ENCODE data around the gene RHOBTB1. TPM values are rescaled to one million over a fixed set of nuclear protein-coding genes. Genes with fewer than 3 reads are reported as not detected.

RHOBTB1 gene
- total RNA-seq, 1 experiment from 2014 or later = 2.5 TPM

DNA sequence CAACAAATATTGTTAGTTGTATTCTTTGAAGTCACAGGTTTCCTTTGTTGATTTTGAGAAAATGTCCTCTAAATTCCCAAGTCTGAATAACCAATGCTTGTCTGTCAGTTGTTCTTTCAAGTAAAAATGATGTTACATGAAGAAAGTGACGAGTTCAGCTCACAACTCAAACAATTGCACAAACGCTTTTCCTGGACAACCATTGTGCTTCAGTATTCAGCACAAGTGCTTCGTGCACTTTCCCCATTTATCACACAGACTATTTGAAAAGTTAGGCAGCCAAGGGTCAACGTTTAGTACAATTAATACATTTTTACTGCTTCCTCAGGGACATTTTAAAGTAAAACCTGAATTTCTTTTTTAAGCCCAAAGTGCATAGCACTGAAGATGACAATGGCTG is 121.2 kb downstream of the RHOBTB1 start:
- Histone ChIP-seq H3K4me2 (ENCODE audit: insufficient read depth, insufficient read length, low read length) (no peak overlapping the region), H2AK5ac (ENCODE audit: insufficient read length, low read length) (no peak overlapping the region), H4K8ac (replicated peaks; ENCODE audit: insufficient read length, low read depth, low read length) (no peak overlapping the region), H3K27ac (ENCODE audit: insufficient read length, low read depth, low read length) (no peak overlapping the region), H3K23me2 (ENCODE audit: insufficient read length, low read depth, low read length, poor library complexity, severe bottlenecking) (no peaks in the 10 kb centered on the region), H3K9me3 (ENCODE audit: control insufficient read depth, low read depth, low read length) (no peaks in the 10 kb centered on the region), H3K9ac (ENCODE audit: extremely low read depth, insufficient read length, low read length) (no peak overlapping the region), H4K91ac (ENCODE audit: insufficient read length, low read depth, low read length) (no peak overlapping the region), H2BK20ac (ENCODE audit: low read depth, low read length, poor library complexity, severe bottlenecking) (no peak overlapping the region), H2BK15ac (ENCODE audit: low read depth, low read length) (no peak overlapping the region), H2BK5ac (ENCODE audit: insufficient read length, low read length) (no peak overlapping the region), H3T11ph (ENCODE audit: low read length) (no peak overlapping the region), H3K23ac (ENCODE audit: insufficient read length, low read depth, low read length) (no peak overlapping the region), H3K56ac (ENCODE audit: insufficient read length, low read depth, low read length) (no peak overlapping the region), H3K79me1 (ENCODE audit: insufficient read depth, low read depth, low read length, poor library complexity, severe bottlenecking) (no peaks in the 10 kb centered on the region), H3K4me1 (ENCODE audit: insufficient read depth, low read length) (no peaks in the 10 kb centered on the region; the same call in 1 of the 2 replicates), H3K14ac (ENCODE audit: insufficient read depth, low read length) (no peak overlapping the region), H2BK12ac (ENCODE audit: insufficient read length, low read depth, low read length) (no peak overlapping the region), H3K18ac (ENCODE audit: insufficient read length, low read depth, low read length) (no peak overlapping the region), H4K20me1 (ENCODE audit: control insufficient read depth, insufficient read depth, insufficient read length) (no peaks in the 10 kb centered on the region), H3K4ac (ENCODE audit: low read depth, low read length) (no peak overlapping the region), H3K79me2 (ENCODE audit: insufficient read depth, low read length) (no peaks in the 10 kb centered on the region), H3K27me3 (ENCODE audit: insufficient read depth, low read length) (no peaks in the 10 kb centered on the region), H4K5ac (ENCODE audit: insufficient read length, low read depth, low read length) (no peak overlapping the region), H2BK120ac (ENCODE audit: low read depth, low read length, poor library complexity, severe bottlenecking) (no peak overlapping the region), H2AFZ (ENCODE audit: low read length) (no peak overlapping the region)
- Mint-ChIP-seq H3K4me1 (peaks cover 3 to 4% of the 10 kb centered on the region in 2 experiments; a peak in 2 of 4 replicates), H3K27me3 (ENCODE audit: low read depth) (no peaks in the 10 kb centered on the region), H3K4me3 (no peak overlapping the region), H3K27ac (no peak overlapping the region; a peak in 1 of 7 replicates), H3K36me3 (ENCODE audit: insufficient read depth in 1 of 3, low read depth in 3 of 3) (no peaks in the 10 kb centered on the region), H3K9me3 (no peaks in the 10 kb centered on the region)
- no peak for DNase-seq
- TF ChIP-seq, protein P1, sequence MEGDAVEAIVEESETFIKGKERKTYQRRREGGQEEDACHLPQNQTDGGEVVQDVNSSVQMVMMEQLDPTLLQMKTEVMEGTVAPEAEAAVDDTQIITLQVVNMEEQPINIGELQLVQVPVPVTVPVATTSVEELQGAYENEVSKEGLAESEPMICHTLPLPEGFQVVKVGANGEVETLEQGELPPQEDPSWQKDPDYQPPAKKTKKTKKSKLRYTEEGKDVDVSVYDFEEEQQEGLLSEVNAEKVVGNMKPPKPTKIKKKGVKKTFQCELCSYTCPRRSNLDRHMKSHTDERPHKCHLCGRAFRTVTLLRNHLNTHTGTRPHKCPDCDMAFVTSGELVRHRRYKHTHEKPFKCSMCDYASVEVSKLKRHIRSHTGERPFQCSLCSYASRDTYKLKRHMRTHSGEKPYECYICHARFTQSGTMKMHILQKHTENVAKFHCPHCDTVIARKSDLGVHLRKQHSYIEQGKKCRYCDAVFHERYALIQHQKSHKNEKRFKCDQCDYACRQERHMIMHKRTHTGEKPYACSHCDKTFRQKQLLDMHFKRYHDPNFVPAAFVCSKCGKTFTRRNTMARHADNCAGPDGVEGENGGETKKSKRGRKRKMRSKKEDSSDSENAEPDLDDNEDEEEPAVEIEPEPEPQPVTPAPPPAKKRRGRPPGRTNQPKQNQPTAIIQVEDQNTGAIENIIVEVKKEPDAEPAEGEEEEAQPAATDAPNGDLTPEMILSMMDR (conservative IDR thresholded peaks at IDR 0.05) = no peak
- WGBS (ENCODE audit: extremely low coverage, insufficient read length, low lambda C conversion rate) = no CpG with 5 or more reads among the region's 4 CpGs

All from H9 (cell line).